Type B pancreatic cell (in vitro differentiated cells): Measurements from ENCODE around the gene TRAP1. TPM values are rescaled to one million over a fixed set of nuclear protein-coding genes. Genes with fewer than 3 reads are reported as not detected.

Experiments used
- DNase-seq: peaks from one replicate; pipeline ENCODE4 v3.0.0; 2021; ENCODE audit warnings: mixed read lengths; ENCODE audit not compliant: unreplicated experiment; ENCODE audit errors: extremely low spot score
- H3K27ac Mint-ChIP-seq: 2 replicates; pipeline ENCODE4 v1.8.0; 2021; ENCODE audit warnings: mild to moderate bottlenecking, mixed read lengths
- H3K27me3 Mint-ChIP-seq: 2 replicates; pipeline ENCODE4 v1.8.0; 2021; ENCODE audit warnings: mixed read lengths
- H3K36me3 Mint-ChIP-seq: 2 replicates; pipeline ENCODE4 v1.8.0; 2021; ENCODE audit warnings: mixed read lengths
- H3K4me1 Mint-ChIP-seq: one replicate; pipeline ENCODE4 v1.8.0; 2021; ENCODE audit warnings: mixed read lengths; ENCODE audit not compliant: unreplicated experiment
- H3K4me3 Mint-ChIP-seq: 2 replicates; pipeline ENCODE4 v1.8.0; 2021; ENCODE audit warnings: mild to moderate bottlenecking, mixed read lengths
- H3K9me3 Mint-ChIP-seq: 2 replicates; pipeline ENCODE4 v1.8.0; 2021; ENCODE audit warnings: mixed read lengths
- total RNA-seq: library from RNA; stranded (reverse); gene quantifications from 2 replicates; pipeline ENCODE4 v1.2.1, GENCODE V29; 2021; ENCODE audit warnings: low replicate concordance
- TF ChIP-seq, protein P1 (sequence below): fragments of 200-600 bp; sonication (generic); conservative IDR thresholded peaks from 2 replicates; pipeline ENCODE4 v1.5.0; 2021; ENCODE audit warnings: antibody characterized with exemption, mild to moderate bottlenecking

Gene TRAP1
- total RNA-seq, 1 donor from 2014 or later = 138 TPM

- no peaks in the 10 kb centered on the region for H3K27me3 Mint-ChIP-seq
- no peak overlapping the region for H3K4me3 Mint-ChIP-seq
- no peak overlapping the region for H3K27ac Mint-ChIP-seq
- H3K9me3 Mint-ChIP-seq = no peaks in the 10 kb centered on the region
- H3K36me3 Mint-ChIP-seq = peaks cover 36% of the 10 kb centered on the region
- no peaks in the 10 kb centered on the region for H3K4me1 Mint-ChIP-seq
- no peak for DNase-seq
- TF ChIP-seq, protein P1, sequence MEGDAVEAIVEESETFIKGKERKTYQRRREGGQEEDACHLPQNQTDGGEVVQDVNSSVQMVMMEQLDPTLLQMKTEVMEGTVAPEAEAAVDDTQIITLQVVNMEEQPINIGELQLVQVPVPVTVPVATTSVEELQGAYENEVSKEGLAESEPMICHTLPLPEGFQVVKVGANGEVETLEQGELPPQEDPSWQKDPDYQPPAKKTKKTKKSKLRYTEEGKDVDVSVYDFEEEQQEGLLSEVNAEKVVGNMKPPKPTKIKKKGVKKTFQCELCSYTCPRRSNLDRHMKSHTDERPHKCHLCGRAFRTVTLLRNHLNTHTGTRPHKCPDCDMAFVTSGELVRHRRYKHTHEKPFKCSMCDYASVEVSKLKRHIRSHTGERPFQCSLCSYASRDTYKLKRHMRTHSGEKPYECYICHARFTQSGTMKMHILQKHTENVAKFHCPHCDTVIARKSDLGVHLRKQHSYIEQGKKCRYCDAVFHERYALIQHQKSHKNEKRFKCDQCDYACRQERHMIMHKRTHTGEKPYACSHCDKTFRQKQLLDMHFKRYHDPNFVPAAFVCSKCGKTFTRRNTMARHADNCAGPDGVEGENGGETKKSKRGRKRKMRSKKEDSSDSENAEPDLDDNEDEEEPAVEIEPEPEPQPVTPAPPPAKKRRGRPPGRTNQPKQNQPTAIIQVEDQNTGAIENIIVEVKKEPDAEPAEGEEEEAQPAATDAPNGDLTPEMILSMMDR = no peak
Measured at GRCh38 chr16:3744018-3744417, 26.7 kb upstream of the TRAP1 start.

- no peak overlapping the region for H3K4me3 Mint-ChIP-seq
- no peak for DNase-seq
- H3K27ac Mint-ChIP-seq = no peak overlapping the region
- H3K27me3 Mint-ChIP-seq = no peaks in the 10 kb centered on the region
- no peaks in the 10 kb centered on the region for H3K9me3 Mint-ChIP-seq
- H3K4me1 Mint-ChIP-seq = no peaks in the 10 kb centered on the region
- peaks cover 46% of the 10 kb centered on the region for H3K36me3 Mint-ChIP-seq
- TF ChIP-seq, protein P1 = no peak
Measured at GRCh38 chr16:3740934-3741333, 23.6 kb upstream of the TRAP1 start.

- Mint-ChIP-seq H3K9me3 (no peaks in the 10 kb centered on the region), H3K4me3 (no peak overlapping the region), H3K27ac (no peak overlapping the region), H3K27me3 (no peaks in the 10 kb centered on the region), H3K36me3 (peaks cover 44% of the 10 kb centered on the region), H3K4me1 (no peaks in the 10 kb centered on the region)
- no peak for DNase-seq
- TF ChIP-seq, protein P1 = no peak
Measured at GRCh38 chr16:3740186-3740585, 22.9 kb upstream of the TRAP1 start.

DNA sequence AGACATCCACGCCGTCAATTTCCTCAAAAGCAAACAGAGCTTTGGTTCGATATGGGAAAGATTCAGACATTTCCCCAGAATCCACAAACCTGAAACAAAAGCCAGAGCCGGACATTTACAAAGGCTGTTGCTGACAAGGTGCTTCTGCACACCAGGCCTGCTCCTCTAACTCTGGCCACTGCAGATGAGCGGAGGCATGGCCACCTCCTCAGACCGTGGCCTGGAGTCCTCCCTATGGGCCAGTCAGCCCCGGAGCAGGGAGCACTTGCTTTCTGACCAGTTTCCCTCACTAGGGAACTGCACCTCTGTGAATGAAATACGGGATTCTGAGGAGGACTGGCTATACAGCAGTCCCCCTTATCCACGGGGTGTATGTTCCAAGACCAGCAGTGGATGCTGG lies 22.3 kb upstream of the TRAP1 start:
- TF ChIP-seq, protein P1 = no peak
- H3K27ac Mint-ChIP-seq = peak overlapping the region; percentile 48
- no peaks in the 10 kb centered on the region for H3K9me3 Mint-ChIP-seq
- H3K27me3 Mint-ChIP-seq = no peaks in the 10 kb centered on the region
- H3K36me3 Mint-ChIP-seq = peaks cover 47% of the 10 kb centered on the region
- no peak for DNase-seq
- H3K4me3 Mint-ChIP-seq = no peak overlapping the region
- H3K4me1 Mint-ChIP-seq = no peaks in the 10 kb centered on the region

GRCh38 chr16:3738541-3738940 lies 21.2 kb upstream of the TRAP1 start:
- TF ChIP-seq, protein P1 = no peak
- no peaks in the 10 kb centered on the region for H3K27me3 Mint-ChIP-seq
- H3K4me1 Mint-ChIP-seq = no peaks in the 10 kb centered on the region
- peaks cover 48% of the 10 kb centered on the region for H3K36me3 Mint-ChIP-seq
- peak overlapping the region; percentile 48 for H3K27ac Mint-ChIP-seq
- DNase-seq = no peak
- no peak overlapping the region for H3K4me3 Mint-ChIP-seq
- no peaks in the 10 kb centered on the region for H3K9me3 Mint-ChIP-seq

DNA sequence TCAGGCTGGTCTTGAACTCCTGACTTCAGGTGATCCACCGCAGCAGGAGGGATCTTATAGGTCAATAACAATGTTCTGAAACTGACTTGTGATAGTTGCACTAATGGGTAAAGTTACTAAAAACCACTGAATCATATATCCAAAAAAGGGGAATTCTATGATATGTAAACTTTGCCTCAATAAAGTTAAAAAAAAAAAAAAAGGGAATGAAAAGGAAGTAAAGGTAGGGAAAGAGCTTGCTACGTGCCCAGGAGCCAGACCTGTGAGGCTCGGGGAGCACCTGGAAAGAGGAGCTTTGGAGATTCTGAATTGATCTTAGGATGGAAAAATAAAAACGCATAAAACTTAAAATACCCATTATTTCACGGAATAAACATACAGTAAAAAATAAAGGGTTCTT lies 20.8 kb upstream of the TRAP1 start:
- H3K36me3 Mint-ChIP-seq = peaks cover 48% of the 10 kb centered on the region
- no peak for DNase-seq
- H3K9me3 Mint-ChIP-seq = no peaks in the 10 kb centered on the region
- TF ChIP-seq, protein P1 = no peak
- H3K4me1 Mint-ChIP-seq = no peaks in the 10 kb centered on the region
- peak overlapping the region; percentile 48 for H3K27ac Mint-ChIP-seq
- H3K27me3 Mint-ChIP-seq = no peaks in the 10 kb centered on the region
- H3K4me3 Mint-ChIP-seq = no peak overlapping the region
